ENCODE results near the gene RNF224.
"Not testable (repeated sequence)": the region's sequence is repeated elsewhere in the genome, so short reads cannot be mapped to it uniquely, and the experiment has no call there.

The RNF224 gene

GRCh38 chr9:137240841-137241489 lies 13.7 kb downstream of the RNF224 start, which contains the start of gene TUBB4B:
TUBB4B (plus strand) TSS chr9:137241287; CDS start chr9:137241361, 74 bp downstream.
- peak; percentile 99 for DNase-seq (ENCODE audit: low read depth)

- no peak for DNase-seq (ENCODE audit: low read depth)
Measured at GRCh38 chr9:137241490-137242268, 14.4 kb downstream of the RNF224 start.

- DNase-seq (ENCODE audit: low read depth): no peak
Measured at GRCh38 chr9:137242269-137243203, 15.2 kb downstream of the RNF224 start.

GRCh38 chr9:137243266-137243625 lies 15.9 kb downstream of the RNF224 start:
- DNase-seq (ENCODE audit: low read depth): not testable (repeated sequence)

GRCh38 chr9:137243626-137244485 lies 16.6 kb downstream of the RNF224 start:
- DNase-seq (ENCODE audit: low read depth): no peak

GRCh38 chr9:137244486-137245449 lies 17.5 kb downstream of the RNF224 start:
- no peak for DNase-seq (ENCODE audit: low read depth)

GRCh38 chr9:137245450-137246421 lies 18.4 kb downstream of the RNF224 start:
- no peak for DNase-seq (ENCODE audit: low read depth)

- DNase-seq (ENCODE audit: low read depth): no peak
Measured at GRCh38 chr9:137247135-137247915, 20.0 kb downstream of the RNF224 start.

- DNase-seq (ENCODE audit: low read depth): no peak
Measured at GRCh38 chr9:137247916-137248175, 20.5 kb downstream of the RNF224 start.

- no peak for DNase-seq (ENCODE audit: low read depth)
Measured at GRCh38 chr9:137250329-137251193, 23.3 kb downstream of the RNF224 start.

- no peak for DNase-seq (ENCODE audit: low read depth)
Measured at GRCh38 chr9:137251194-137251461, 23.8 kb downstream of the RNF224 start, which contains the start of gene STPG3. STPG3 (plus strand) TSS chr9:137251286; CDS start chr9:137251287, 1 bp downstream.

GRCh38 chr9:137251490-137252268 lies 24.4 kb downstream of the RNF224 start:
- no peak for DNase-seq (ENCODE audit: low read depth)

GRCh38 chr9:137252555-137253506 lies 25.5 kb downstream of the RNF224 start:
- DNase-seq (ENCODE audit: low read depth): no peak

GRCh38 chr9:137253717-137254623 lies 26.7 kb downstream of the RNF224 start:
- no peak for DNase-seq (ENCODE audit: low read depth)
